NCI-H146 treated with DMSO at 0.1 percent for 48 hours (cell line): ENCODE results near the gene C19orf67.
A peak's percentile ranks its signal among the peaks of the same experiment; 100 is the strongest.

ENCODE experiments used
- DNase-seq: peaks from one replicate; lab custom pipeline; 2025; ENCODE audit not compliant: unreplicated experiment; lab: John Stamatoyannopoulos, UW

C19orf67 gene

GRCh38 chr19:14110650-14111049, 25.1 kb upstream of the C19orf67 start:
- DNase-seq: no peak

GRCh38 chr19:14107581-14108461, 22.2 kb upstream of the C19orf67 start:
- no peak for DNase-seq

- no peak for DNase-seq
These were observed 21.3 kb upstream of the C19orf67 start for GRCh38 chr19:14106840-14107239.

- DNase-seq: no peak
These were observed 20.1 kb upstream of the C19orf67 start for GRCh38 chr19:14105680-14106079.

GRCh38 chr19:14103310-14103709, 17.7 kb upstream of the C19orf67 start:
- DNase-seq: no peak

- DNase-seq: no peak
These were observed 17.2 kb upstream of the C19orf67 start for GRCh38 chr19:14102756-14103155.

GRCh38 chr19:14102102-14102696, 16.6 kb upstream of the C19orf67 start:
- DNase-seq: no peak

- no peak for DNase-seq
These were observed 15.5 kb upstream of the C19orf67 start for GRCh38 chr19:14101003-14101545.

- no peak for DNase-seq
These were observed 12.1 kb upstream of the C19orf67 start for GRCh38 chr19:14097532-14098151.

GRCh38 chr19:14096272-14096992, 10.8 kb upstream of the C19orf67 start:
- DNase-seq: no peak

GRCh38 chr19:14094854-14095253, 9.3 kb upstream of the C19orf67 start:
- DNase-seq: no peak

GRCh38 chr19:14093117-14093823, 7.7 kb upstream of the C19orf67 start:
- DNase-seq: no peak

GRCh38 chr19:14091813-14092462, 6.4 kb upstream of the C19orf67 start:
- DNase-seq: no peak

- DNase-seq: peak; percentile 73
These were observed 5.7 kb upstream of the C19orf67 start for GRCh38 chr19:14091081-14091812.

- peak; percentile 73 for DNase-seq
These were observed 5.0 kb upstream of the C19orf67 start, which contains the start of gene SAMD1 for GRCh38 chr19:14090509-14091080. Gene SAMD1 (minus strand): TSS chr19:14090751.

GRCh38 chr19:14089662-14090508, 4.3 kb upstream of the C19orf67 start:
- DNase-seq: no peak

- DNase-seq: no peak
These were observed 3.8 kb upstream of the C19orf67 start for GRCh38 chr19:14089412-14089661.
